ENCODE measurements around the gene UTP25. TPM values are rescaled to one million over a fixed set of nuclear protein-coding genes. Genes with fewer than 3 reads are reported as not detected.

The UTP25 gene
- total RNA-seq, 6 experiments from 2014 or later, result 9.0 to 18.5 (median 16.2) TPM

GRCh38 chr1:209822706-209823105 lies 5.1 kb upstream of the UTP25 start:
- H3K27me3 Mint-ChIP-seq (ENCODE audit: insufficient read depth), result no peaks in the 10 kb centered on the region; the same call in 1 of the 2 replicates
- peak overlapping the region; percentile 90 for H3K27ac Mint-ChIP-seq
- peaks cover 59% of the 10 kb centered on the region for H3K4me1 Mint-ChIP-seq (ENCODE audit: low read depth)
- DNase-seq, result no peak
- H3K36me3 Mint-ChIP-seq (ENCODE audit: low read depth), result peaks cover 9% of the 10 kb centered on the region
- peak overlapping the region; percentile 70 for H3K4me3 Mint-ChIP-seq
- peaks cover 3% of the 10 kb centered on the region for H3K9me3 Mint-ChIP-seq
- TF ChIP-seq CTCF (IDR thresholded peaks at IDR 0.05), result no peak

DNA sequence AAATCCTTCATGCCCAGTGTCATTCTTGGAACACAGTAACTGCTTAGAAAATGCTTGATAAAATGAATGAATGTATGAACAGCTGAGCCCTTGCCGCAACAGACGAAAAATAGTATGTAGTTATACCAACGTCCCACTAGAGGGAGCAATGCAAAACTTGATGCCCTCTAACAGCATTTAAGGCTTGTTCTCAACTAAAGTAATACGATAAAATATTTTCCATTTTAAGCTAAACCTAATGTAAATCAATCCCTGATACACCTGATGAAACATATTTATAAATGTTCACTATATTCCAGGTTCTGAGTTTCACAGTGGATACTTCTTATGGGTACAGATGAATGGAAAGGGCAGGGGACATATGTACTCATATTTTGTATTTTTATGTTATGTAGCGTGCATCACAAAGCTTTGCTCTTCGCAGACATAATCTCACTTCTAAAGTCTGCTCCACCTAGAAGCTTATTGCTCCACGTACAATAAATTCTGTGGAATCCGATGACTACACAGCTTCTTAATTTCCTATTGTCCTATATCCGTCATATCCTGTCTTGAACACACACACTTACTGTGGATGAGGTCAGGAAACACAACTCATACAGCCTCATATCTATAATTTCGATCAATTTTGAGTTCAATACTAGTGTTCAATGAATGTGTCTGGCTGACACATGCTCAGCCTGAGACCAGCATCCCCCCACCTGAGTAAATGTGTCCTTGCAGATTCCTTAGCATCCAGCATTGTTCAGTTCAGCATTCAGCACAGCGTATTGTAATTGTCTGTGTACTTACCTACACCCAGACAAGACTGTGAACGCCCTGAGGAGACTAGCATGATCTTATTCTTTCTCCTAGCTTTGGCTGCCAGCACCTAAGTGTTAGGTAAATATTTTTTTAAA lies 4.4 kb upstream of the UTP25 start:
- DNase-seq, result peak; percentile 78
- H3K36me3 Mint-ChIP-seq (ENCODE audit: low read depth), result peaks cover 16% of the 10 kb centered on the region
- peaks cover 2% of the 10 kb centered on the region for H3K27me3 Mint-ChIP-seq (ENCODE audit: insufficient read depth)
- peaks cover 63% of the 10 kb centered on the region for H3K4me1 Mint-ChIP-seq (ENCODE audit: low read depth)
- peak; percentile 95 for TF ChIP-seq CTCF (IDR thresholded peaks at IDR 0.05)
- peak overlapping the region; percentile 90 for H3K27ac Mint-ChIP-seq
- peaks cover 10% of the 10 kb centered on the region for H3K9me3 Mint-ChIP-seq
- peak overlapping the region; percentile 70 for H3K4me3 Mint-ChIP-seq

- H3K4me3 Mint-ChIP-seq, result no peak overlapping the region
- peaks cover 23% of the 10 kb centered on the region for H3K9me3 Mint-ChIP-seq
- H3K36me3 Mint-ChIP-seq (ENCODE audit: low read depth), result peaks cover 36% of the 10 kb centered on the region
- no peak for TF ChIP-seq CTCF (IDR thresholded peaks at IDR 0.05)
- peaks cover 80% of the 10 kb centered on the region for H3K4me1 Mint-ChIP-seq (ENCODE audit: low read depth)
- no peak overlapping the region for H3K27ac Mint-ChIP-seq
- H3K27me3 Mint-ChIP-seq (ENCODE audit: insufficient read depth), result peaks cover 2% of the 10 kb centered on the region
- no peak for DNase-seq
These were observed 2.0 kb upstream of the UTP25 start for GRCh38 chr1:209825591-209826434.

DNA sequence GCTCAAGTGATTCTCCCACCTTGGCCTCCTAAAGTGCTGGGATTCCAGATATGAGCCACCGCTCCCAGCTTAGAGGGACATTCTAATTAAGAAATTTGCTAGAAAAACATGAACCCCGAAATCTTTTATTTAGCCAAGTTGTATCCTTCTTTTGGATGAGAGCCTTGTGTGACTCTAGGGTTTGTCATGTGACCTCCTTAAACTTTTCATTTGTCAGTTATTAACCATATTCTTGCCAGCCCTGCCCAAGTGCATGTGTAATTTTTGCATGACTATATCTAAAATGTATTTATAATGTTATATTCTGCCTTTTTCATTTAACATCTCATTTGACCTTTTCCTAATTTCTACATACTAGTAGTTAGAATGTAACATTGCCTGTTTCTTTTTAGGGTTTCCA lies 1.9 kb downstream of the UTP25 start:
- no peak for TF ChIP-seq CTCF (IDR thresholded peaks at IDR 0.05)
- DNase-seq, result peak; percentile 20
- peaks cover 88% of the 10 kb centered on the region for H3K4me1 Mint-ChIP-seq (ENCODE audit: low read depth)
- H3K4me3 Mint-ChIP-seq, result peak overlapping the region; percentile 95
- peaks cover 2% of the 10 kb centered on the region for H3K27me3 Mint-ChIP-seq (ENCODE audit: insufficient read depth)
- H3K36me3 Mint-ChIP-seq (ENCODE audit: low read depth), result peaks cover 61% of the 10 kb centered on the region
- H3K27ac Mint-ChIP-seq, result peak overlapping the region; percentile 71
- peaks cover 23% of the 10 kb centered on the region for H3K9me3 Mint-ChIP-seq

DNA sequence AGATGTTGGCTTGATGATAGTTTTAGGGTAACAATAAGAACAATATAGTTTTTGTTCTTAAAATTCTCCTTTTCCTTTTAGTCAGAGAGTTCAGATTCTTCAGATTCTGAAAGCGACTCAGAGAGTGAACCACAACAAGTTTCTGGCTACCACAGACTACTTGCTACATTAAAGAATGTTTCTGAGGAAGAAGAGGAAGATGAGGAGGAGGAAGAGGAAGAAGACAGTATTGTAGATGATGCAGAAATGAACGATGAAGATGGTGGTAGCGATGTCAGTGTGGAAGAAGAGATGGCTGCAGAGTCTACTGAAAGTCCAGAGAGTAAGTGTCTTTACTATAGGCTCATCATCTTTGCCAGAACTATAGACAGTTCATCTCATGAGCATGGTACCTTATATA lies 3.0 kb downstream of the UTP25 start:
- Mint-ChIP-seq H3K9me3 (peaks cover 23% of the 10 kb centered on the region), H3K27me3 (ENCODE audit: insufficient read depth) (peaks cover 2% of the 10 kb centered on the region), H3K36me3 (ENCODE audit: low read depth) (peaks cover 67% of the 10 kb centered on the region), H3K4me1 (ENCODE audit: low read depth) (peaks cover 90% of the 10 kb centered on the region), H3K27ac (peak overlapping the region; percentile 71), H3K4me3 (peak overlapping the region; percentile 95)
- no peak for TF ChIP-seq CTCF (IDR thresholded peaks at IDR 0.05)
- DNase-seq, result no peak
